ENCODE data around the gene BCCIP.

The BCCIP gene

DNA sequence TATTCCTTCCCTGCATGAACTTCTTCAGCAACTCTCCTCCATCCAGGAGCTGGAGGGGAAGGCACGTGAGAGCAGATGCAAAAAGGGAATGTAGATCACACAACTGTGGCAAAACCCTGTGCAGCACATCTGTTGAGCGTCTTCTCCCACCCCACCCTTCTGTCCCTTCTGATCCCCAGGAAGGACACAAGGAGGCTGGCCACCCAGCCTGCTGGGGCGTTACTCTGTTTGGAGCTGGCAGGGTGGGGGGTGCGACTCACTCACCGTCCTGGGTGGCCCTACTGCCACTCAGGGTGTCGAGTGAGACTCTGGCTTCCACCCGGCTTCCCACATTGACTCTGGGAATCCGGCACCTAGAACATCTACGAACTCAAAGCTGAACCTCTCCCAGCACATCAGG is 37.6 kb upstream of the BCCIP start:
- DNase-seq (ENCODE audit: extremely low spot score) = no peak
- ChIA-PET POLR2A (interaction anchor here (0.5 kb wide), 1 partner anchor 69 kb away, joined by 4 read pairs; no protein-coding TSS in a partner anchor), CTCF (interaction anchor here (0.9 to 1.3 kb wide), 2 partner anchors 10 to 21 kb away, joined by 3 to 4 read pairs; no protein-coding TSS in a partner anchor)
- TF ChIP-seq, protein P1, sequence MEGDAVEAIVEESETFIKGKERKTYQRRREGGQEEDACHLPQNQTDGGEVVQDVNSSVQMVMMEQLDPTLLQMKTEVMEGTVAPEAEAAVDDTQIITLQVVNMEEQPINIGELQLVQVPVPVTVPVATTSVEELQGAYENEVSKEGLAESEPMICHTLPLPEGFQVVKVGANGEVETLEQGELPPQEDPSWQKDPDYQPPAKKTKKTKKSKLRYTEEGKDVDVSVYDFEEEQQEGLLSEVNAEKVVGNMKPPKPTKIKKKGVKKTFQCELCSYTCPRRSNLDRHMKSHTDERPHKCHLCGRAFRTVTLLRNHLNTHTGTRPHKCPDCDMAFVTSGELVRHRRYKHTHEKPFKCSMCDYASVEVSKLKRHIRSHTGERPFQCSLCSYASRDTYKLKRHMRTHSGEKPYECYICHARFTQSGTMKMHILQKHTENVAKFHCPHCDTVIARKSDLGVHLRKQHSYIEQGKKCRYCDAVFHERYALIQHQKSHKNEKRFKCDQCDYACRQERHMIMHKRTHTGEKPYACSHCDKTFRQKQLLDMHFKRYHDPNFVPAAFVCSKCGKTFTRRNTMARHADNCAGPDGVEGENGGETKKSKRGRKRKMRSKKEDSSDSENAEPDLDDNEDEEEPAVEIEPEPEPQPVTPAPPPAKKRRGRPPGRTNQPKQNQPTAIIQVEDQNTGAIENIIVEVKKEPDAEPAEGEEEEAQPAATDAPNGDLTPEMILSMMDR (IDR thresholded peaks at IDR 0.05; ENCODE audit: control extremely low read depth, extremely low read depth, low read depth, missing control alignments) = no peak

- DNase-seq (ENCODE audit: extremely low spot score) = no peak
- TF ChIP-seq, protein P1 (IDR thresholded peaks at IDR 0.05; ENCODE audit: control extremely low read depth, extremely low read depth, low read depth, missing control alignments) = no peak
- CTCF ChIA-PET = interaction anchor here (1.3 to 1.7 kb wide), 2 partner anchors 20 to 29 kb away, joined by 3 to 5 read pairs; no protein-coding TSS in a partner anchor
- POLR2A ChIA-PET = no interaction called here
Measured at GRCh38 chr10:125788156-125789034, 35.0 kb upstream of the BCCIP start.

GRCh38 chr10:125792342-125793300 is 30.7 kb upstream of the BCCIP start:
- POLR2A ChIA-PET = no interaction called here
- CTCF ChIA-PET = interaction anchor here (0.8 to 1.7 kb wide), 2 partner anchors 9 to 24 kb away, joined by 3 to 6 read pairs; no protein-coding TSS in a partner anchor
- TF ChIP-seq, protein P1 (IDR thresholded peaks at IDR 0.05; ENCODE audit: control extremely low read depth, extremely low read depth, low read depth, missing control alignments) = no peak
- DNase-seq (ENCODE audit: extremely low spot score) = no peak

DNA sequence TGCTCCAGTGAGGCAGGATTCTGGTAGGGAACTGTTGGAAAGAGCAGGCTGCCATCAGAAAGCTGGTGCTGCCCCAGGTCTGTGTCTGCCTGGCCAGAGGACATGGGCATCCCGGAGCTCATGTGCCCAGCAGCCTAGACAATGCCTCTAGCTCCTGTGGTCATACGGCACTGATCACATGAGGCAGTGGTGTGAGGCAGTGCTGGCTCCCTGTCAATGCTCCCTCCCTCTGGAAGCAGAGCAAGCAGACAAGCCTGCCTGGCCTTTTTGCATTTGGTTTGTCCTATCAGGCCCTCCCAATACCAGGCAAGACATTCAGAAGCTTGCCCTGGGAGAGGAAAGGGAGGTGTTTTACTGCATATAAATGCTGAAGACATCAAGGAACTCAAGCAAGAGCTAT is 28.2 kb upstream of the BCCIP start:
- POLR2A ChIA-PET = no interaction called here
- DNase-seq (ENCODE audit: extremely low spot score) = no peak
- CTCF ChIA-PET = interaction anchor here (1.0 to 1.3 kb wide), 3 partner anchors 9 to 12 kb away, joined by 3 to 4 read pairs (median 4); no protein-coding TSS in a partner anchor
- TF ChIP-seq, protein P1 (IDR thresholded peaks at IDR 0.05; ENCODE audit: control extremely low read depth, extremely low read depth, low read depth, missing control alignments) = no peak

DNA sequence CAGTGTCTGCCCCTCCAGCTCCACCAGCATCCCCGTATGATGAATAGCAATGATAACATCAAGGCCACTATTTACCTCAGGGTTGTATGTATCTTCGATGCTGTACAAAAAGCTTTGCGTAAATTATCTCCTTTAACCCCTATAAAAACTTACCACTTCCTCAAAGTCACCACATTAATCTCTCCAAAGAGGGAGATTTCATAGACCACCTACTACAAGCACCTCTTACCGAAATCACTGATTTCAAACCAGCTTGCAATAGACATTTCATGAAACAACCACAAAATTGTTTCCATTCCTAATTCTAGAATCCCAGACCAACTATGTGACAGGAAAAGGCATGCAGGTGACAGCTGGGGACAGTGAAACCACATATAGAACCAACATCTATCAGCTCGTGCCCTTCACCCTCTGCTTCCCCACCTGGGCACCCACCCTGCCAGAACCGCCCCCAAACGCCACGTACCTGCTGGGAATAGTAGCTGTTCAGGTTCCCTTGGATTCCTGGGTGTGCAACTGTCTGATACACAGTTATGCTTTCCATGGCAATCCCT is 27.6 kb upstream of the BCCIP start:
- POLR2A ChIA-PET = no interaction called here
- CTCF ChIA-PET = interaction anchor here (1.0 to 1.6 kb wide), 3 partner anchors 8 to 30 kb away, joined by 3 to 4 read pairs (median 4); no protein-coding TSS in a partner anchor
- DNase-seq (ENCODE audit: extremely low spot score) = no peak
- TF ChIP-seq, protein P1 (IDR thresholded peaks at IDR 0.05; ENCODE audit: control extremely low read depth, extremely low read depth, low read depth, missing control alignments) = no peak

Data from GM10248 (cell line).